SK-N-MC (cell line): ENCODE measurements around the gene MYPOP.

Experiments
- EZH2 ChIP-seq: fragments of 200-600 bp; sonication (generic); IDR thresholded peaks from one replicate; pipeline ENCODE4 v1.6.1; 2017; ENCODE audit warnings: antibody characterized with exemption
- FOXP2 ChIP-seq: optimal IDR thresholded peaks from 2 replicates; pipeline ENCODE3; 2011; ENCODE audit warnings: mild to moderate bottlenecking, moderate library complexity; ENCODE audit not compliant: insufficient read depth; ENCODE audit errors: extremely low read length, control extremely low read depth
- POLR2AphosphoS5 ChIP-seq: IDR thresholded peaks from 2 replicates; pipeline ENCODE4 v1.6.1; 2012; ENCODE audit warnings: mild to moderate bottlenecking, low read depth, low read length, borderline replicate concordance

DNA sequence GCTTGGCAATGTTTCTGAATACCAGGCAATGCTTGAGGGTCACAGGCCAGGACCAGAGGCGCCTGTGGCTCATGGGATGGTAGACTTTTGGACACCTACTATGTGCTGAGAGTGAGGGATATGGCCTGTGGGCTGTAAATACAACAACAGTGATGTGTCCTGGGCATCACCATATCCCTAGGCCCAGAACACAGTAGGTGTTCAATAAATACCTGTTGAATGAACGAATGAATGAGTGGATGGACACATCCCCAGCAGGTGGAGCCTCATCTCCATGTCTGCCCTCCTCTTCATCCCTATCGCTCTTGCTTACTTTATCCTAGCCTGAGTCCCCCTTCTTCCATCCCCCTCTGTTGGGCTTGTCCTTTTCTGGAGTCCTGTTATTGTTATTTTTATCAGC, 28.6 kb upstream of the MYPOP start:
- TF ChIP-seq EZH2 (no peak), POLR2AphosphoS5 (no peak), FOXP2 (no peak)
